Hepatocyte (in vitro differentiated cells): Measurements from ENCODE around the gene CHORDC1.

ENCODE experiments used
- CTCF ChIP-seq: fragments of 200-600 bp; sonication (generic); IDR thresholded peaks from 2 replicates; pipeline ENCODE4 v1.5.1; 2016; ENCODE audit warnings: antibody characterized with exemption, mild to moderate bottlenecking; ENCODE audit not compliant: poor library complexity
- EZH2 ChIP-seq: fragments of 200-600 bp; sonication (generic); IDR thresholded peaks from 2 replicates; pipeline ENCODE4 v1.6.1; 2016; ENCODE audit warnings: antibody characterized with exemption, mild to moderate bottlenecking, borderline replicate concordance
- EZH2phosphoT487 ChIP-seq: fragments of 200-600 bp; sonication (generic); IDR thresholded peaks from one replicate; pipeline ENCODE4 v1.6.1; 2018; ENCODE audit warnings: antibody characterized with exemption, mild to moderate bottlenecking, low read depth, moderate library complexity; ENCODE audit not compliant: unreplicated experiment, severe bottlenecking

DNA sequence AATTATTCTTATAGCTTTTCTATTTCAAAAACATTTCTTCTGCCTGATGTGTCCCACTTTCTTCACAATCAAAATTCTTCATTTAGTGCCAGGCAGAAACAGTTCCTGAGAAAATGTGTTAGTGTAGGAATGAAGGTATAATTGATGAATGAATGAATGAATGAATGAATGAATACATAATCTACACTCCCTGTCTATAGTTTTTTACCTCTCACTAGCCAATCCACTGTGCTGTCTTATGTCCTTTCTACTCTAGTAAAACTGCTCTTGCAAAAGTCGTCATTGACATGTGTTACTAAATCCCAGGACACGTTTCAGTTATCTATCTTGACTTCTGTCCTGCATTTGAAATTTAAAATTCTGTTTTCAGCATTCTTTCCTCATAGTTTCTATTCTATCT, 42.9 kb downstream of the CHORDC1 start:
- TF ChIP-seq CTCF (no peak), EZH2 (no peak), EZH2phosphoT487 (no peak)
